Hepatic stellate cell (primary cell): Measurements from ENCODE around the gene CFH.
A peak's percentile ranks its signal among the peaks of the same experiment; 100 is the strongest.
"Not testable (repeated sequence)": the region's sequence is repeated elsewhere in the genome, so short reads cannot be mapped to it uniquely, and the experiment has no call there.

Experiments used
- DNase-seq: peaks from one replicate; pipeline ENCODE4 v3.0.0; 2011; ENCODE audit warnings: low spot score

The CFH gene

GRCh38 chr1:196667131-196667530, 15.3 kb downstream of the CFH start:
- DNase-seq = no peak

GRCh38 chr1:196669051-196669450, 17.2 kb downstream of the CFH start:
- no peak for DNase-seq

GRCh38 chr1:196669693-196670092, 17.9 kb downstream of the CFH start:
- DNase-seq = no peak

- DNase-seq = no peak
Observed at GRCh38 chr1:196674908-196675307, 23.1 kb downstream of the CFH start.

GRCh38 chr1:196677781-196678509, 26.1 kb downstream of the CFH start:
- no peak for DNase-seq

- peak; percentile 1 for DNase-seq
Observed at GRCh38 chr1:196678510-196678884, 26.7 kb downstream of the CFH start.

GRCh38 chr1:196680107-196680506, 28.3 kb downstream of the CFH start:
- DNase-seq = no peak

GRCh38 chr1:196684476-196684875, 32.6 kb downstream of the CFH start:
- DNase-seq = no peak

GRCh38 chr1:196685506-196685905, 33.7 kb downstream of the CFH start:
- no peak for DNase-seq

- DNase-seq = no peak
Observed at GRCh38 chr1:196689001-196689400, 37.2 kb downstream of the CFH start.

- no peak for DNase-seq
Observed at GRCh38 chr1:196690582-196690981, 38.7 kb downstream of the CFH start.

- no peak for DNase-seq
Observed at GRCh38 chr1:196698993-196699392, 47.1 kb downstream of the CFH start.

- no peak for DNase-seq
Observed at GRCh38 chr1:196701144-196701543, 49.3 kb downstream of the CFH start.

- DNase-seq = not testable (repeated sequence)
Observed at GRCh38 chr1:196709892-196710291, 58.0 kb downstream of the CFH start.

GRCh38 chr1:196717868-196718267, 66.0 kb downstream of the CFH start:
- DNase-seq = no peak

GRCh38 chr1:196723325-196724185, 71.7 kb downstream of the CFH start:
- DNase-seq = no peak

- no peak for DNase-seq
Observed at GRCh38 chr1:196732526-196732925, 80.7 kb downstream of the CFH start.

GRCh38 chr1:196733091-196733970, 81.5 kb downstream of the CFH start:
- DNase-seq = no peak

- no peak for DNase-seq
Observed at GRCh38 chr1:196734006-196734405, 82.2 kb downstream of the CFH start.

- no peak for DNase-seq
Observed at GRCh38 chr1:196734460-196734859, 82.6 kb downstream of the CFH start.

GRCh38 chr1:196738730-196739129, 86.9 kb downstream of the CFH start:
- DNase-seq = no peak

- DNase-seq = not testable (repeated sequence)
Observed at GRCh38 chr1:196743244-196743643, 91.4 kb downstream of the CFH start.
